ENCODE results near the gene IGFBPL1.

DNA sequence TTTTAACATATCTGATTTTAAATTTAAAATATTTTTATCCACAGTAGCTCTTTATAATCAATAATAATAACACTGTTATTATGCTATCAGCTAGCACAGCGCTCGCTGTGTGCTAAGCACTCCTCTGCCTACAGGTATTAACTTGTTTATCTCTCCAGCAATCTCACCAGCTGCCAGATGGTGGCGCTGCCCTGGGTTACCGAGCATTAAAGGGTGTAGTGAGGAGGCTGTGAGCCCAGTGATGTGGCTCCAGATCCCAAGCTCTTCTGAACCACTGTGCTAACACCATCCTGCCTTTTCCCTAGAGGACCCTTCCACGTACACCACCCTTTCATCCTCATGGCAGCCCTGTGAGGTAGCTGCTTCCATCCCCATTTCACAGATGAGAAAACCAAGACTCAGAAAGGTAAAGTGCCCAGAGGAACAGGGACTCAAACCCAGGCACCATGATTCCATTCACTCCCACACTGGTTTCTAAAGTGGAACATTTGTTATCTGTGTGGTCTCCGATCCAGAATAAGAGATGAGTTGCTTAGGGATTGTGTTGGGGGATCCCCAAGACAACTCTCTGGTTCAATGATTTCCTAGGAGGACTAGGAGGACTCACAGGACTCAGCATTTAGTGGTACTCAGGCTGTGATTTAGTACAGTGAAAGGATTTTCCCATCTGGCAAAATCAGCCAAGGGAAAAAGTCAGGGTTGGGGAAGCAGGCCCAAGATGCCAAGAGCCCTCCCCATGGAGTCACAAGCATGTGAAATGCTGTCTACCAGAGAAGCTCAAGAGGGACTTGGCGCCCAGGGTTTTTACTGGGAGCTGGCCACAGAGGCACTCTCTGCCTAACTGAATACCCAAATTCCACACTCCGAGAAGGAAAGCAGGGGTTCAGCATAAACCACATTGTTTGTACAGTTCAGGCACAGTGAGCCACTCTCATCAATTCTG, 7.0 kb downstream of the IGFBPL1 start:
- TF ChIP-seq, protein P1, sequence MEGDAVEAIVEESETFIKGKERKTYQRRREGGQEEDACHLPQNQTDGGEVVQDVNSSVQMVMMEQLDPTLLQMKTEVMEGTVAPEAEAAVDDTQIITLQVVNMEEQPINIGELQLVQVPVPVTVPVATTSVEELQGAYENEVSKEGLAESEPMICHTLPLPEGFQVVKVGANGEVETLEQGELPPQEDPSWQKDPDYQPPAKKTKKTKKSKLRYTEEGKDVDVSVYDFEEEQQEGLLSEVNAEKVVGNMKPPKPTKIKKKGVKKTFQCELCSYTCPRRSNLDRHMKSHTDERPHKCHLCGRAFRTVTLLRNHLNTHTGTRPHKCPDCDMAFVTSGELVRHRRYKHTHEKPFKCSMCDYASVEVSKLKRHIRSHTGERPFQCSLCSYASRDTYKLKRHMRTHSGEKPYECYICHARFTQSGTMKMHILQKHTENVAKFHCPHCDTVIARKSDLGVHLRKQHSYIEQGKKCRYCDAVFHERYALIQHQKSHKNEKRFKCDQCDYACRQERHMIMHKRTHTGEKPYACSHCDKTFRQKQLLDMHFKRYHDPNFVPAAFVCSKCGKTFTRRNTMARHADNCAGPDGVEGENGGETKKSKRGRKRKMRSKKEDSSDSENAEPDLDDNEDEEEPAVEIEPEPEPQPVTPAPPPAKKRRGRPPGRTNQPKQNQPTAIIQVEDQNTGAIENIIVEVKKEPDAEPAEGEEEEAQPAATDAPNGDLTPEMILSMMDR (IDR thresholded peaks at IDR 0.05) = peak in 1 of 2 donors; percentile 24
- TF ChIP-seq POLR2AphosphoS5 (IDR thresholded peaks at IDR 0.05) (no peak), EP300 (IDR thresholded peaks at IDR 0.05) (no peak), POLR2A (IDR thresholded peaks at IDR 0.05) (no peak)

Data from suprapubic skin (tissue), 4 donors.